ENCODE measurements around the gene CHP1. TPM values are rescaled to one million over a fixed set of nuclear protein-coding genes. Genes with fewer than 3 reads are reported as not detected.

Gene CHP1
- polyA plus RNA-seq, 1 of the 3 experiments (the other 2 are of a cell fraction), result 30.5 TPM

DNA sequence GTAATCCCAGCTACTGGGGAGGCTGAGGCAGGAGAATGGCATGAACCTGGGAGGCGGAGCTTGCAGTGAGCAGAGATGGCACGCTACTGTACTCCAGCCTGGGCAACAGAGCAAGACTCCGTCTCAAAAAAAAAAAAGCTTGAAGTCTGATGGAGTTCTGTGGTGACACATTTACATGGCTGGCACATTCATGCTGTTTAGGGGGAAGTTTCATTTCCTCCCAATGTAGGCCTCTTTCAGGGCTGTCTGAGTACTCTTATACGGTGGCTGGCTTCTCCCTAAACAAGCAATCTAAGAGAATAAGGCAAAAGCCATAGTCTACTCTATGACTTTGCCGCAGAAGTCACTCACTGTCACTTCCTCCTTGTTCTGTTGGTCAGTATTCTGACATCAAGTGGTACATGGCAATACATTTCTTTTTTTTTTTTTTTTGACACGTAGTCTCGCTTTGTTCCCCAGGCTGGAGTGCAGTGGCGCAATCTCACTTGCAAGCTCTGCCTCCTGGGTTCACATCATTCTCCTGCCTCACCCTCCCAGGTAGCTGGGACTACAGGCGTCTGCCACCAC, 60.1 kb downstream of the CHP1 start:
- H3K4me2 ChIP-seq, result no peak overlapping the region
- no peaks in the 10 kb centered on the region for H3K9me2 ChIP-seq
- H3K27ac ChIP-seq (ENCODE audit: low read depth in 2 of 2, low read length in 1 of 2), result no peak overlapping the region
- H3K27me3 ChIP-seq (ENCODE audit: insufficient read depth), result no peaks in the 10 kb centered on the region
- no peak overlapping the region for H2AFZ ChIP-seq (ENCODE audit: low read depth)
- CTCF ChIA-PET, result no interaction called here
- 98% methylated on average over 9 of the region's 9 CpGs for WGBS (ENCODE audit: low lambda C conversion rate)
- H3K79me2 ChIP-seq (ENCODE audit: insufficient read depth), result peaks cover 44% of the 10 kb centered on the region
- H3F3A ChIP-seq (replicated peaks; ENCODE audit: insufficient read depth), result no peaks in the 10 kb centered on the region
- no peaks in the 10 kb centered on the region for H3K9me3 ChIP-seq
- TF ChIP-seq, protein P1, sequence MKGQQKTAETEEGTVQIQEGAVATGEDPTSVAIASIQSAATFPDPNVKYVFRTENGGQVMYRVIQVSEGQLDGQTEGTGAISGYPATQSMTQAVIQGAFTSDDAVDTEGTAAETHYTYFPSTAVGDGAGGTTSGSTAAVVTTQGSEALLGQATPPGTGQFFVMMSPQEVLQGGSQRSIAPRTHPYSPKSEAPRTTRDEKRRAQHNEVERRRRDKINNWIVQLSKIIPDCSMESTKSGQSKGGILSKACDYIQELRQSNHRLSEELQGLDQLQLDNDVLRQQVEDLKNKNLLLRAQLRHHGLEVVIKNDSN (IDR thresholded peaks at IDR 0.05; ENCODE audit: borderline replicate concordance, low read depth), result no peak
- no peak for TF ChIP-seq SIN3A (IDR thresholded peaks at IDR 0.05; ENCODE audit: borderline replicate concordance, low read depth, low read length)
- no peak for TF ChIP-seq USF2 (IDR thresholded peaks at IDR 0.05; ENCODE audit: borderline replicate concordance, low read depth, low read length)
- no peak for TF ChIP-seq CTCF (IDR thresholded peaks at IDR 0.05)
- TF ChIP-seq MEF2A (IDR thresholded peaks at IDR 0.05; ENCODE audit: borderline replicate concordance, low read depth), result no peak
- no peak for TF ChIP-seq IRF3 (IDR thresholded peaks at IDR 0.05; ENCODE audit: low read depth, low read length)
- TF ChIP-seq JUND (IDR thresholded peaks at IDR 0.05), result no peak
- no peak for TF ChIP-seq EZH2phosphoT487 (IDR thresholded peaks at IDR 0.05; ENCODE audit: borderline replicate concordance, low read depth)
- no peak for TF ChIP-seq PBX3 (IDR thresholded peaks at IDR 0.05)
- TF ChIP-seq TCF12 (IDR thresholded peaks at IDR 0.05), result no peak
- TF ChIP-seq RCOR1 (IDR thresholded peaks at IDR 0.05; ENCODE audit: low read length), result no peak
- TF ChIP-seq NRF1 (IDR thresholded peaks at IDR 0.05; ENCODE audit: low read depth, low read length), result no peak
- TF ChIP-seq CHD2 (IDR thresholded peaks at IDR 0.05; ENCODE audit: low read length, partially characterized antibody), result no peak
- TF ChIP-seq EP300 (IDR thresholded peaks at IDR 0.05; ENCODE audit: borderline replicate concordance in 1 of 2, low read depth in 1 of 2, low read length in 1 of 2), result no peak
- no peak for TF ChIP-seq TEAD4 (IDR thresholded peaks at IDR 0.05; ENCODE audit: borderline replicate concordance, insufficient read depth)
- TF ChIP-seq FOSL2 (IDR thresholded peaks at IDR 0.05; ENCODE audit: borderline replicate concordance, low read depth), result no peak
- no peak for TF ChIP-seq YY1 (IDR thresholded peaks at IDR 0.05; ENCODE audit: low read depth)
- no peak for TF ChIP-seq REST (IDR thresholded peaks at IDR 0.05; ENCODE audit: low read depth, low read length)
- TF ChIP-seq RAD21 (IDR thresholded peaks at IDR 0.05; ENCODE audit: low read length), result no peak
- no peaks in the 10 kb centered on the region for H3K4me1 ChIP-seq (ENCODE audit: control insufficient read depth in 1 of 2, insufficient read depth in 2 of 2, low read depth in 1 of 2, low read length in 1 of 2)
- no peak overlapping the region for H3K4me3 ChIP-seq (ENCODE audit: low read depth in 2 of 2, low read length in 1 of 2)
- H3K36me3 ChIP-seq (replicated peaks in 1 of 2; ENCODE audit: control insufficient read depth in 1 of 2, insufficient read depth in 2 of 2, low read length in 1 of 2), result peaks cover 25 to 46% of the 10 kb centered on the region in 2 experiments
- DNase-seq, result no peak
- no peaks in the 10 kb centered on the region for H4K20me1 ChIP-seq (ENCODE audit: insufficient read depth)
- H3K9ac ChIP-seq, result no peak overlapping the region
- POLR2A ChIA-PET, result interaction anchor here (0.6 kb wide), 1 partner anchor 484 kb away, joined by 3 read pairs; the partner anchor contains the start of genes DNAJC17 and ZFYVE19

Data from SK-N-SH (cell line).